ENCODE data around the gene CDCA3. TPM values are rescaled to one million over a fixed set of nuclear protein-coding genes. Genes with fewer than 3 reads are reported as not detected.

The CDCA3 gene
- total RNA-seq, 2 experiments from 2014 or later: 74.6 to 83.8 TPM

GRCh38 chr12:6843118-6843902, 7.8 kb downstream of the CDCA3 start:
- Mint-ChIP-seq H3K4me1 (ENCODE audit: low read depth) (no peaks in the 10 kb centered on the region), H3K36me3 (ENCODE audit: low read depth) (peaks cover 12% of the 10 kb centered on the region), H3K4me3 (no peak overlapping the region), H3K9me3 (no peaks in the 10 kb centered on the region), H3K27me3 (no peaks in the 10 kb centered on the region), H3K27ac (no peak overlapping the region)
- POLR2A ChIA-PET: interaction anchor here (0.8 to 2.8 kb wide), 5 partner anchors 8 to 90 kb away, joined by 3 to 10 read pairs (median 4); partner anchors contain the start of genes CDCA3, MLF2, TPI1 and USP5
- DNase-seq (no peak), ATAC-seq (peak; percentile 31)
- intact Hi-C loops (cut with micrococcal nuclease): no loop called here
- TF ChIP-seq, protein P1, sequence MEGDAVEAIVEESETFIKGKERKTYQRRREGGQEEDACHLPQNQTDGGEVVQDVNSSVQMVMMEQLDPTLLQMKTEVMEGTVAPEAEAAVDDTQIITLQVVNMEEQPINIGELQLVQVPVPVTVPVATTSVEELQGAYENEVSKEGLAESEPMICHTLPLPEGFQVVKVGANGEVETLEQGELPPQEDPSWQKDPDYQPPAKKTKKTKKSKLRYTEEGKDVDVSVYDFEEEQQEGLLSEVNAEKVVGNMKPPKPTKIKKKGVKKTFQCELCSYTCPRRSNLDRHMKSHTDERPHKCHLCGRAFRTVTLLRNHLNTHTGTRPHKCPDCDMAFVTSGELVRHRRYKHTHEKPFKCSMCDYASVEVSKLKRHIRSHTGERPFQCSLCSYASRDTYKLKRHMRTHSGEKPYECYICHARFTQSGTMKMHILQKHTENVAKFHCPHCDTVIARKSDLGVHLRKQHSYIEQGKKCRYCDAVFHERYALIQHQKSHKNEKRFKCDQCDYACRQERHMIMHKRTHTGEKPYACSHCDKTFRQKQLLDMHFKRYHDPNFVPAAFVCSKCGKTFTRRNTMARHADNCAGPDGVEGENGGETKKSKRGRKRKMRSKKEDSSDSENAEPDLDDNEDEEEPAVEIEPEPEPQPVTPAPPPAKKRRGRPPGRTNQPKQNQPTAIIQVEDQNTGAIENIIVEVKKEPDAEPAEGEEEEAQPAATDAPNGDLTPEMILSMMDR (IDR thresholded peaks at IDR 0.05): no peak
- CTCF ChIA-PET: interaction anchor here (0.8 to 2.5 kb wide), 7 partner anchors 8 to 90 kb away, joined by 3 to 18 read pairs (median 3); partner anchors contain the start of gene MLF2

DNA sequence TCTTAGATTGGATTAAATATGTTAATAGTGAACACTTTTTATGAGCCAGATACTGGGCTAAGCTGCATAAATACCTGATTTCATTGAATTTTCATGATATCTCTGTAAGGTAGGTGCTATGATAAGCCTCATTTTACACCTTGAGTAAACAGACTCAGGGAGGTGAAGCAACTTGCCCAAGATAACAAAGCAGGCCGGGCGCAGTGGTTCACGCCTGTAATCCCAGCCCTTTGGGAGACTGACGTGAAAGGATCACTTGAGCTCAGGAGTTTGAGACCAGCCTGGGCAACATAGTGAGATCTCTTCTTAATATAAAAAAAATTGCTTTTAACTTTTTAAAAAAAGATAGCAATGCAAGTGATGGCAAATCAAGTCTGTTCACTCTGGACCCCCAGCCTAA, 9.0 kb downstream of the CDCA3 start:
- DNase-seq (no peak), ATAC-seq (no peak)
- Mint-ChIP-seq H3K36me3 (ENCODE audit: low read depth) (peaks cover 6% of the 10 kb centered on the region), H3K27ac (no peak overlapping the region), H3K9me3 (no peaks in the 10 kb centered on the region), H3K4me1 (ENCODE audit: low read depth) (no peaks in the 10 kb centered on the region), H3K4me3 (no peak overlapping the region), H3K27me3 (no peaks in the 10 kb centered on the region)
- TF ChIP-seq, protein P1 (IDR thresholded peaks at IDR 0.05): no peak
- ChIA-PET POLR2A (interaction anchor here (1.4 to 2.8 kb wide), 4 partner anchors 9 to 118 kb away, joined by 4 to 10 read pairs (median 6); partner anchors contain the start of genes CDCA3, COPS7A, TPI1 and USP5), CTCF (interaction anchor here (0.7 to 2.0 kb wide), 5 partner anchors 9 to 89 kb away, joined by 3 to 5 read pairs (median 3); partner anchors contain the start of genes CDCA3, MLF2 and USP5)
- intact Hi-C loops (cut with micrococcal nuclease): no loop called here

GRCh38 chr12:6840761-6841515, 10.1 kb downstream of the CDCA3 start, which contains the start of gene GNB3:
Gene GNB3, plus strand, starts transcription at chr12:6840925. Its CDS starts 363 bp downstream, at chr12:6841288.
- peaks cover 4% of the 10 kb centered on the region for H3K36me3 Mint-ChIP-seq (ENCODE audit: low read depth)
- ATAC-seq: no peak

GRCh38 chr12:6840330-6840729, 10.8 kb downstream of the CDCA3 start:
- no peak overlapping the region for H3K27ac Mint-ChIP-seq
- ChIA-PET CTCF (interaction anchor here (1.6 to 3.0 kb wide), 6 partner anchors 10 to 87 kb away, joined by 4 to 15 read pairs (median 6); partner anchors contain the start of genes CDCA3, MLF2, P3H3 and SPSB2), POLR2A (interaction anchor here (1.0 to 1.5 kb wide), 3 partner anchors 11 to 88 kb away, joined by 3 to 7 read pairs (median 4); partner anchors contain the start of genes CDCA3, MLF2, TPI1 and USP5)
- H3K4me1 Mint-ChIP-seq (ENCODE audit: low read depth): peaks cover 2% of the 10 kb centered on the region
- ATAC-seq (no peak), DNase-seq (no peak)
- no peaks in the 10 kb centered on the region for H3K9me3 Mint-ChIP-seq
- H3K36me3 Mint-ChIP-seq (ENCODE audit: low read depth): peaks cover 2% of the 10 kb centered on the region
- no peaks in the 10 kb centered on the region for H3K27me3 Mint-ChIP-seq
- H3K4me3 Mint-ChIP-seq: no peak overlapping the region
- TF ChIP-seq, protein P1 (IDR thresholded peaks at IDR 0.05): no peak
- intact Hi-C loops (cut with micrococcal nuclease): no loop called here

More at GRCh38 chr12:6840761-6841515, 10.1 kb downstream of the CDCA3 start, which contains the start of gene GNB3:
- Mint-ChIP-seq H3K27me3 (no peaks in the 10 kb centered on the region), H3K9me3 (no peaks in the 10 kb centered on the region), H3K4me1 (ENCODE audit: low read depth) (no peaks in the 10 kb centered on the region), H3K27ac (no peak within 1 kb of the TSS), H3K4me3 (no peak within 1 kb of the TSS)
- intact Hi-C loops (cut with micrococcal nuclease): no loop called here
- DNase-seq: no peak
- POLR2A ChIA-PET: interaction anchor here (1.0 to 2.8 kb wide), 5 partner anchors 8 to 117 kb away, joined by 3 to 10 read pairs (median 7); partner anchors contain the start of genes CDCA3, COPS7A, TPI1 and USP5
- CTCF ChIA-PET: interaction anchor here (0.7 to 3.0 kb wide), 5 partner anchors 9 to 88 kb away, joined by 3 to 15 read pairs (median 7); partner anchors contain the start of genes CDCA3, MLF2 and SPSB2
- TF ChIP-seq, protein P1 (IDR thresholded peaks at IDR 0.05): no peak

Data from activated CD8-positive, alpha-beta T cell treated with anti-CD3 and anti-CD28 coated beads for 36 hours (primary cell).